Measurements from ENCODE around the gene HLA-A. TPM values are rescaled to one million over a fixed set of nuclear protein-coding genes. Genes with fewer than 3 reads are reported as not detected.

HLA-A gene
- total and polyA plus RNA-seq, 9 of the 15 experiments (the other 6 are each of a cell fraction or from before 2014, with no cell fraction given): 0.46 to 3.3 TPM; not detected in 7

- Histone ChIP-seq H4K20me1 (replicated peaks; ENCODE audit: control insufficient read depth, insufficient read depth, low read length) (no peaks in the 10 kb centered on the region), H3K9me3 (replicated peaks; ENCODE audit: control insufficient read depth, insufficient read depth, low read depth, low read length) (no peaks in the 10 kb centered on the region), H3K4me3 (no peak overlapping the region), H3K9me1 (ENCODE audit: control insufficient read depth, insufficient read depth, low read length) (no peaks in the 10 kb centered on the region), H3K36me3 (ENCODE audit: control insufficient read depth, insufficient read depth, low read length) (no peaks in the 10 kb centered on the region), H3K4me1 (replicated peaks in 1 of 2; ENCODE audit: control insufficient read depth in 2 of 2, insufficient read depth in 2 of 2, low read length in 2 of 2) (peaks cover 0 to 7% of the 10 kb centered on the region in 2 experiments; a peak in 1 of 5 replicates), H3K4me2 (ENCODE audit: insufficient read depth, low read length) (no peak overlapping the region), H3K27me3 (ENCODE audit: control insufficient read depth in 2 of 2, insufficient read depth in 2 of 2, low read length in 2 of 2) (no peaks in the 10 kb centered on the region; a peak in 1 of 5 replicates), H2AFZ (ENCODE audit: low read depth, low read length) (no peak overlapping the region), H3K27ac (ENCODE audit: extremely low read depth, low read depth, low read length) (no peak overlapping the region), H3K9ac (ENCODE audit: insufficient read depth in 1 of 2, low read depth in 2 of 2, low read length in 2 of 2) (no peak overlapping the region), H3K79me2 (ENCODE audit: control insufficient read depth, insufficient read depth, low read length) (no peaks in the 10 kb centered on the region)
- ATAC-seq (no peak), DNase-seq (ENCODE audit: extremely low read depth in 1 of 4, low spot score in 3 of 4) (no peak), FAIRE-seq (no peak)
- ChIA-PET POLR2A (interaction anchor here (1.4 kb wide), 1 partner anchor 12 kb away, joined by 4 read pairs; no protein-coding TSS in a partner anchor), CTCF (ENCODE audit: low intra/inter-chr PET ratio) (no interaction called here)
- WGBS (ENCODE audit: insufficient coverage, low coverage, missing lambda C conversion rate): 24% methylated on average over 5 of the region's 5 CpGs
- no TSS peak for BruUV-seq (replicated peaks)
- in situ Hi-C loops (cut with MboI): no loop called here
- intact Hi-C loops (cut with micrococcal nuclease): loop anchor here (5.0 kb wide), 1 partner anchor 55 kb away; no protein-coding TSS in a partner anchor
- no peak for TF ChIP-seq ETV5 (CRISPR knock-in tag; IDR thresholded peaks at IDR 0.05; ENCODE audit: low read depth)
- no peak for TF ChIP-seq ZNF740 (CRISPR knock-in tag; IDR thresholded peaks at IDR 0.05)
- TF ChIP-seq ZNF740 (tag; IDR thresholded peaks at IDR 0.05): no peak
- no peak for TF ChIP-seq UBTF (IDR thresholded peaks at IDR 0.05; ENCODE audit: borderline replicate concordance in 1 of 2, low read depth in 2 of 2, low read length in 2 of 2)
- no peak for TF ChIP-seq TFAM (CRISPR knock-in tag; conservative IDR thresholded peaks at IDR 0.05)
- TF ChIP-seq ZBTB11 (CRISPR knock-in tag; IDR thresholded peaks at IDR 0.05): no peak
- no peak for TF ChIP-seq ARID1B (IDR thresholded peaks at IDR 0.05)
- no peak for TF ChIP-seq U2AF1 (optimal IDR thresholded peaks at IDR 0.05; ENCODE audit: low read depth, low read length)
- TF ChIP-seq YBX1 (IDR thresholded peaks at IDR 0.05): no peak
- TF ChIP-seq TAF15 (IDR thresholded peaks at IDR 0.05; ENCODE audit: low read depth, low read length): no peak
- no peak for TF ChIP-seq ZBTB5 (IDR thresholded peaks at IDR 0.05)
- no peak for TF ChIP-seq NBN (IDR thresholded peaks at IDR 0.05; ENCODE audit: low read depth)
- no peak for TF ChIP-seq SREBF1 (IDR thresholded peaks at IDR 0.05; ENCODE audit: borderline replicate concordance, low read depth, low read length)
Observed at GRCh38 chr6:29941916-29942274, 437 bp upstream of the HLA-A start.
